IPS DF 19.7 (cell line): ENCODE measurements around the gene KIAA0825.
A peak's percentile ranks its signal among the peaks of the same experiment; 100 is the strongest.
"Not testable (repeated sequence)": the region's sequence is repeated elsewhere in the genome, so short reads cannot be mapped to it uniquely, and the experiment has no call there.

Experiments
- DNase-seq: peaks from one replicate; pipeline ENCODE4 v3.0.0-alpha.2; 2013; ENCODE audit warnings: low read depth, low spot score

Gene KIAA0825

DNA sequence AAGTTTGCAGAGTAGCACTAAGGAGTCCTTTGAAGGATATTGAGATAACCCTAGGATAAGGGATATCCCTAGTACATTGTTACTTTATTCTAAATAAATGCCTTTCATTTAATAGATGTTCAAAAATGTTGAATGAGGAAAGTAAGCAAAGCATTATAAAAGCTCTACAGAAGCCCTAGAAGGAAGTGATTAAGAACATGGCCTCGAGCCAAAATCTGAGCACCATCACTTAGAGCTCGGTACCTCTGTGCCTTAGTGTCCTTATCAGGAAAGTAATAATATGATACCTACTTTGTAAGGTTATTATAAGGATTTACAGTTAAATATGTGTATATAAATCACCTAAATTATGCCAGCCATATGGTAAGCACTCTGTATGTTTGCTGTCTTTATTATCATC is 242.6 kb downstream of the KIAA0825 start:
- DNase-seq = no peak

GRCh38 chr5:94374336-94374735 is 244.1 kb downstream of the KIAA0825 start:
- no peak for DNase-seq

DNA sequence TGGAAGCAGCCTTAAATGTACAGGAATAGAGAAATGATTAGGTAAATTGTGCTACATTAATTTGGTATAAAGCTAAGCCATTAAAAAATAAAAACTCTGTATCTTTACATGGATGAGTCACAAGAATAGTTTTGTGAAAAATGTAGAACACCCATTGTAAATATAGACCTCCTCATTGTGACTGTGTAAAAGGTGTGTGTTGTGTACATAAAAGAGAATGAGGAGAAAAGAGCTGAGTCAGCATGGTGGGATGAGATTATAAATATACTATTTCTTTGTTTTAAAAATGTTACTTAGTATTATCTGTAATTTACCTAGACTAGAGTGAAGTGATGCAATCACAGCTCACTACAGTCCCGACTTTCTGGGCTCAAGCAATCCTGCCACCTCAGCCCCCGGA is 250.5 kb downstream of the KIAA0825 start:
- no peak for DNase-seq

DNA sequence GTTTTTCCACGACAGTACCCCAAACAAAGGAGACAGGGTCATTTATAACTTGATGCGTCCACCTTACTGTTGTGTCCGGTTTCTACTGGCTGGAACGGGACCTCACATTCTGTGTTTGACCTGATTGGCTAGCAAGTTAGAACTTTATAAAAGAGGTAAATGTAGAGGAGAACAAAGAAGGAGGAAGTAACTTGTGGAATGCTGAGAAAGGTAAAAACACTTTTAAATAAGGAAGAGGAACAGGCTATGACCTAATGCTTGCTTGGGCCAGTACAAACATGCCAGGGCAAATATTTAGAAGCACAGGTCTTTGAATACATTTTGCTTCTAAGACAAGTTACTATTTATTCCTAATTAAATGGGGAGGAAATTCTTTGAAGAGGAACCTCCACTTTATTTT is 251.6 kb downstream of the KIAA0825 start:
- no peak for DNase-seq

DNA sequence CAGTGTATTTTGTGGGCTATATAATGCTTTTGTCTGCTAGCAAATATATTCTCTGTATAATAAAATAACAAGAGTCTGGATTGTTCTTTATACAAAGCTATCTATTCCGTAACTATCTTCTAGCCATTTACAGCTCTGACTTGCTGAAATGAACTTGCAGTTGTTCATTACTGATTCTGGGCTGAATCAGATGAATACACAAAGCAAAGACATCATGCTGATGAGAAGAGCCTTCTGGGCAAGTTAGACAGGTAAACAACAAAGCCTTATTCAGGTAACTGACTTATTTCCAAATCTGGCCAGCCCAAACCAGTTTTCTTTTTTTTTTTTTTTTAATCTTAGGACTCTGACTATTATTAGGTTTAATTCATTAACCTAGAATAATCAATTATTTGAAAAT is 255.5 kb downstream of the KIAA0825 start:
- DNase-seq = no peak

GRCh38 chr5:94361832-94362796 is 256.3 kb downstream of the KIAA0825 start:
- peak; percentile 100 for DNase-seq

DNA sequence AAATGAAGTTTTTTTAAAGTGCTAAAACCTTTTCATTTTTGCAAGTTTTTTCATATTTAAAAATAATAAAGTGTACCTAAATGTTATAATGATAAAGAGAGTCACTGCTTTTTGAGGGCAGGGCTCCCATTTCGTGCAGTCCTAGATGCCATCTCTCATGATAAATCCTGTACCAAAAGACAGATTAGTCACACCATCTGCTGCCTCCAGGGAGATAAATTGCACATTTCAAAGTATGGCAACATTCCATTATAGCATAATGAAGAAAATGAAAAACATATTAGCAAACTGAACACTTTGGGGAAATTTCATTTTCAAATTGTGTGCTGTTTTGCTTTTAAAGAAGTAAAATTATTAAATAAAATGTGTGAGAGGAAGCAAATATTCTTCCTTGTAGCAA is 257.2 kb downstream of the KIAA0825 start:
- no peak for DNase-seq

DNA sequence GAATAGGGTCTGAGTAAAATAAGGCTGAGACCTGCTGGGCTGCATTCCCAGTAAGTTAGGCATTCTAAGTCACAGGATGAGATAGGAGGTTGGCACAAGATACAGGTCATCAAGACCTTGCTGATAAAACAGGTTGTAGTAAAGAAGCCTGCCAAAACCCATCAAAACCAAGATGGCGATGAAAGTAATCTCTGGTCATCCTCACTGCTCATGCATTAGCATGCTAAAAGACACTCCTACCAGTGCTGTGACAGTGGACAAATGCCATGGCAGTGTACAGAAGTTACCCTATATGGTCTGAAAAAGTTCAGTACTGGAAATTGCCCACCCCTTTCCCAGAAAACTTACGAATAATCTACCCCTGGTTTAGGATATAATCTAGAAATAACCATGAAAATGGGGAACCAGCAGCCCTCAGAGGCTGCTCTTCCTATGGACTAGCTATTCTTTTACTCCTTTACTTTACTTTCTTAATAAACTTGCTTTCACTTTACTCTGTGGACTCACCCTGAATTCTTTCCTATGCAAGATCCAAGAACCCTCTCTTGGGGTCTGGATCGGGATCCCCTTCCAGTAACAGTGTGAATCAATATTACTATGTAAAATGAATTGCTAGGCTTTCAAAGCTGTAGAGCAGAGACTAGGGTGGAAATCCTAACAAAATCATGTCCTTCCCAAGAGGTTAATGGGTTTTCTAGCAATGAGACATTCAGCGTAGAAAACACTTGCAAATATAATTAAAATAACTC is 257.8 kb downstream of the KIAA0825 start:
- DNase-seq = no peak

DNA sequence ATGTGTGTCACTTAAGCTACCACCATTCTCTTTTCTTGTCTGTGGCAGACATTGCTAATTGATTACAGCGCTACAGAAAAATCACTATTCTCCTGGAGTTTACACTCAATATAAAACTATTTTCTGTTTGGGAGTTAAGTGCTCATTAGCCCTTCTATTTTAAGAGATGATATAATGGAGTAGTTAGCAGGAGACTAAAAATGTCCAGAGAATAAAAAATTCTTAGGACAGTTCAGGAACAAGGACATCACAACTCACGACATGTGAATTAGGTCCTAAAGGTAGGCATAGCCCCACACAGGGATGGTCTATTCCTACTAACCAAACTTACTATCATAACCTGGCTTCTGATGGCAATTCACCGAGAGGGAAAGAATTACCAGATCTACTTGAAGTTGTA is 258.5 kb downstream of the KIAA0825 start:
- DNase-seq = no peak

DNA sequence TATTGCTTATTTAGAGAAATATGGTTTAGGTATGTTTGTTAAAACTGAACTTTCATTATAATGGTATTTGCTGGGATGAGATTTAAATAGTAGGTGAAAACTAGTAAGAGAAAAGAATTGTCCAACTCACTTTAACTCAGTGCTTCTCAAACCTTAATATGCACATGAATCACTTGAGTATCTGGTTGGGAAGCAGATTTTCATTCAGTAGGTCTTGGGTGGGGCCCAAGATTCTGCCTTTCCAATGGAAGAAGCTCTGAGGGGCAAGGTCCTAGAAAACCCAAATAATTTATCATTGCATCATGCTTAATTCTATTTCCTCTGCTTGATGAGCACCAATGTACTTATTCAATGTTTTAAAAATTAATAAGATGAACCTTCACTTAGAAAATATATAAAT is 262.6 kb downstream of the KIAA0825 start:
- no peak for DNase-seq

DNA sequence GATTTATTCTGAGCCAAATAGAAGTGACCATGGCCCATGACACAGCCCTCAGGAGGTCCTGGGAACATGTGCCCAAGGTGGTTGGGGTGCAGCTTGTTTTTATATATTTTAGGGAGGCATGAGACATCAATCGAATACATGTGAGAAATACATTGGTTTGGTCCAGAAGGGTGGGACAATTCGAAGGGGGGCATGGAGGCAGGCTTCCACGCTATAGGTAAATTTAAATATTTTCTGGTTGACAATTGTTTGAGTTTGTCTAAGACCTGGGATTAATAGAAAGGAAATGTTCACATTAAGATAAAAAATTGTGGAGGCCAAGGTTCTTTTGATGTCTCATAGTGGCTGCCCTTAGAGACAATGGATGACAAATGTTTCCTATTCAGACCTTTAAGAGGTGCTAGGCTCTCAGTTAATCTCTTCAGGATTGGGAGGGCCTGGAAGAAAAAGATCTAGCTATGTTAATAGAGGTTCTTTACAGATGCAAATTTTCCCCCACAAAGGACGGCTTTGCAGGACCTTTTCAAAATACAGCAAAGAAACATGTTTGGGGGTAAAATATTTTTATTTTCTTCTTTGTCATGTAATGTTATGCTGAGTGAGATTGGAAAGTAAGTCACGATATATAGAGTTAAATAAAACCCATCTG is 263.4 kb downstream of the KIAA0825 start:
- not testable (repeated sequence) for DNase-seq

GRCh38 chr5:94353605-94354004 is 264.8 kb downstream of the KIAA0825 start:
- DNase-seq = no peak

GRCh38 chr5:94347130-94347529 is 271.3 kb downstream of the KIAA0825 start:
- no peak for DNase-seq

DNA sequence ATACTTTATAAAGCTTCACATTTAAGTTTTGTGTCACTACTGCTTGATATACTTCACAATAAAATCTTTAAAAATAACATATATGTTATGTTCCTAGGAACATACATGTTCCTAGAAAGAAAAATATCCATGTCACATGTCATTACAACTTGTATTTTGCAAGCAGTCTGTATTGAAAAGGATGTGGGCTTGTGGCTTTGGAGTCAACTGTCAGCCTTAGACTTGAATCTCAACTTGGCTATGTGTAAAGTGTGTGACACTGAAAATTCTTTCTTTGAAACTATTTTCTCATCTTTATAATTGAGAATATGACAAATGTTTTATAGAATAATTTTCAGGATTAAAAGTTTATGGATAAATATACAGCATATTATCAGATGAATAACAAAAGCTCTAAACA is 273.1 kb downstream of the KIAA0825 start:
- no peak for DNase-seq

- DNase-seq = no peak
These were observed 280.8 kb downstream of the KIAA0825 start for GRCh38 chr5:94337617-94338016.

DNA sequence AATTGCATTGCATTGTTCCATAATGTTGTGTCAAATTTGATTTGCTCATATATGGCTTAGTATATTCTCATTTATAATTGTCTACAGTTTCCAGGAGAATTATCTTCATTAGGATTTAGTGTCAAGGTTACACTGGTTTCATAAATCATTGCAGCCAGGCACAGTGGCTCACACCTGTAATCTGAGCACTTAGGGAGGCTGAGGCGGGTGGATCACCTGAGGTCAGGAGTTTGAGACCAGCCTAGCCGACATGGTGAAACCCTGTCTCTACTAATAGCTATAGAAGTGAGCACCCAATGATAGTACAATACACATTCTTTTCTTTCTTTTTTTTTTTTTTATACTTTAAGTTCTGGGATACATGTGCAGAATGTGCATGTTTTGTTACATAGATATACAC is 282.5 kb downstream of the KIAA0825 start:
- no peak for DNase-seq

GRCh38 chr5:94329115-94329514 is 289.3 kb downstream of the KIAA0825 start:
- no peak for DNase-seq

DNA sequence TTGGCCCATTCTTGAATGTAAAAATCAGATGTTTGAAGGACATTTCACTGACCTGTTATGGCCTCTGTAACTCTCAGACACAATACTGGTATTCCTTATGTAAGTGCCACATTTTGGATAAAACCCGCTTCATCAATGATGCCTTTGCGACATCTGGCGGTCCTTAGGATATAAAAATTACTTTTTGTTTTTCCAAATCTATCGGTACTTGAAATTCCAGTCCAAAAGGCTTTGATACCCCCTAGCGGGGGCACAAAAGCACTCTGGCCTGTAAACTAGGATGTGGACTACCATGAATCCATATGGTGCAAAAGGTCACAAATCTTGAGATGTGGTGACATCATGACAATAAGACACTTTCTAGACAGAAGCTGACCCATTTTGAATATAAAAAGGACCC is 291.8 kb downstream of the KIAA0825 start:
- no peak for DNase-seq

- DNase-seq = no peak
These were observed 301.2 kb downstream of the KIAA0825 start for GRCh38 chr5:94316916-94317838.

DNA sequence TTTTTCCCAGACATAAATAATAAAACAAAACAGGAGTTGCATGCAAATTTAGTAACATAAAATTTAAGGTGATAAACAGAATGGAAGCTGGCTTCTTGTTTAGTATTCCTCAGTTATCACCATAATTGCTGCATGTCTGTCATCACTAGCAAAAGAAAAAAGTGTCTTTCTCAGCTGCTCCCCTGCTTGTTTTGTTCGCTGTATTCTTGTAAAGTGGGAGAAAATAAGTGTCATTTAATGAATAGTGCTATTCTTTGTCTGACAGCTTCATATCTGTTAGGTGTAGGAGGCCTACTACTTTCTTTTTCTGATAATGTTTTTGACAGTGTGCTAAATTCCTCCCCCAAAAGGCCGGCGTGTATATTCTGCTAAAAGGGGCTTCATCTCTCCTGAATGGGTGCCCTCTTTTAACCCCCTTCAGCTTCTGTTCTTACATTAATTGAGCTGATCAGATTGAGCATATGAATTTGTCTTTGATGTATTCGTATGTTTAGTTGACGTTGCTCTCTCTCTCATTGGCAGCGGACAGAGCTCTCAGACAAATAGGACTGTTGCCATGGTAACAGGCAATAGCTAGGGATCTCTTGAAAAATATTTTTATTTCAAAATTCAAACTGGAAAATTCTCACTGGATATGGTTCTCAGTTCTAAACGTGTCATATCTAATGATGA is 303.8 kb downstream of the KIAA0825 start:
- no peak for DNase-seq

- DNase-seq = no peak
These were observed 304.7 kb downstream of the KIAA0825 start for GRCh38 chr5:94313696-94314095.
